ENCODE measurements around the gene ARTN.
A peak's percentile ranks its signal among the peaks of the same experiment; 100 is the strongest.

The ARTN gene

DNA sequence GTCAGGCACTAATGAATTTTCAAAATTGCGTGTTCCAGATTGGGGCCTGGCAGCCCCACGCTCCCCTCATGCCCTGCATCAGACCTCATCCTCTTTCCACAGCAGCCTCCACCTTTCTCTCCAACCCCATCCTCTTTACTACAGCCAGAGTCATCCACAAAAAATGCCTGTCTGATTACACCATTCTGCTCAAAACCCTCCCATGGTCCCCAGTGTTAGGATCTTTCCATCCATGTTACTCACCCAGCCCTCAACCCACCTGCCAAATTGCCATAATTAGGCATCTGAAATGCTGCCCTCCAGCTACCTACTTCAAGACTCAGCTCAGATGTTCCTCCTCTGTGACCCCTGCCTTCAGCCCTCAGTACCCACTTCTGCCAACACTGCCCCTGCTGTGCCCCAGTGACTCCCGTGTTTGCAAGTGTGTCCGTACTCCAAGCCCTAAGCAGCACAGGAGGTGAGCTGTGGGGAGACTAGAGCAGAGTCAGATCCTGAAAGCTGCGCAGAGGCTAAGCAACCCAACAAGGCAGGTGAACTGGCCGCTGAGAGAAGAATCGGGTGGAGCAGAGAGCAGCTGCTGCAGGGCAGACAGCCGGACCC is 715 bp upstream of the ARTN start:
- TF ChIP-seq, protein P1, sequence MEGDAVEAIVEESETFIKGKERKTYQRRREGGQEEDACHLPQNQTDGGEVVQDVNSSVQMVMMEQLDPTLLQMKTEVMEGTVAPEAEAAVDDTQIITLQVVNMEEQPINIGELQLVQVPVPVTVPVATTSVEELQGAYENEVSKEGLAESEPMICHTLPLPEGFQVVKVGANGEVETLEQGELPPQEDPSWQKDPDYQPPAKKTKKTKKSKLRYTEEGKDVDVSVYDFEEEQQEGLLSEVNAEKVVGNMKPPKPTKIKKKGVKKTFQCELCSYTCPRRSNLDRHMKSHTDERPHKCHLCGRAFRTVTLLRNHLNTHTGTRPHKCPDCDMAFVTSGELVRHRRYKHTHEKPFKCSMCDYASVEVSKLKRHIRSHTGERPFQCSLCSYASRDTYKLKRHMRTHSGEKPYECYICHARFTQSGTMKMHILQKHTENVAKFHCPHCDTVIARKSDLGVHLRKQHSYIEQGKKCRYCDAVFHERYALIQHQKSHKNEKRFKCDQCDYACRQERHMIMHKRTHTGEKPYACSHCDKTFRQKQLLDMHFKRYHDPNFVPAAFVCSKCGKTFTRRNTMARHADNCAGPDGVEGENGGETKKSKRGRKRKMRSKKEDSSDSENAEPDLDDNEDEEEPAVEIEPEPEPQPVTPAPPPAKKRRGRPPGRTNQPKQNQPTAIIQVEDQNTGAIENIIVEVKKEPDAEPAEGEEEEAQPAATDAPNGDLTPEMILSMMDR (IDR thresholded peaks at IDR 0.05; ENCODE audit: borderline replicate concordance, insufficient read depth, low read depth, low read length): no peak

DNA sequence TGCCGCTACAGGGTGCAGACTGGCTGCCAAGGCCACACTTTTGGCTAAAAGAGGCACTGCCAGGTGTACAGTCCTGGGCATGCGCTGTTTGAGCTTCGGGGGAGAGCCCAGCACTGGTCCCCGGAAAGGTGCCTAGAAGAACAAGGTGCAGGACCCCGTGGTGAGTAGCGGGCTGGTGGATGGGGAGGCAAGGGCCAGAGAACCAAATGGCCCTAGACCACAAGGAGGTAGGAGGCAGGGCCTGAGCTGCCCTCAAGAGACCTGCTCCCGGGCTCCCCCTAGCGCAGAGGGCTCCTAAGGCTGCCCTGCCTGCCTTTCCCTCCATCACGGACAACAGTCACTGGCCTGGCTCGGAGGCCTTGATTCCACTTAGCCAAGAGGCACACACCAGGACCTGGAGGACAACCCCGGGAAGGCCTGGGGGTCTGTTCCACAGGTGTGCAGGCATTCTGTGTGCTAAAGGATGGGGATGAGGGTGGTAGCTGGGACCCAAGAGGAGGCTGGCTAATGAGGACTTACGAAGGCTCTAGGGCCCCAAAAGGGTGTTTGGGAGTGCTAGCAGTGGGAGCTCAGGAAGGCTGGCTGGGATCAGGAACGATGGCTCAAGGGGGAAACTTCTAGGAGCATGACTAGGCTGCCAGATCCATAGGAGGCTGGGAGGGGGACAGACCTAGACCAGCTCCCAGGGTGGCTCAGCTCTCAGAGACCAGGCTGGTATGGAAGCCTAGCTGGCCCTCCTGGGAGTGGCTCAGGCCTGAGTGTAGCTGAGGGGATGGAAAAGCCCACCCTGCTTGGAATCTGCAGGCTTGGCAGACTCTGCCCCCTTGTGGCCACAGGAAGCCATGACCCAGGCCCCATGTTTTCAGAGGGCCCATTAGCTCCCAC is 742 bp downstream of the ARTN start:
- H3K4me3 ChIP-seq (ENCODE audit: low read depth, low read length): no peak overlapping the region
- TF ChIP-seq, protein P1 (IDR thresholded peaks at IDR 0.05; ENCODE audit: borderline replicate concordance, insufficient read depth, low read depth, low read length): peak; percentile 90

More for the DNA sequence above, 715 bp upstream of the ARTN start:
- H3K4me3 ChIP-seq (ENCODE audit: low read depth, low read length): peak overlapping the region; percentile 8

DNA sequence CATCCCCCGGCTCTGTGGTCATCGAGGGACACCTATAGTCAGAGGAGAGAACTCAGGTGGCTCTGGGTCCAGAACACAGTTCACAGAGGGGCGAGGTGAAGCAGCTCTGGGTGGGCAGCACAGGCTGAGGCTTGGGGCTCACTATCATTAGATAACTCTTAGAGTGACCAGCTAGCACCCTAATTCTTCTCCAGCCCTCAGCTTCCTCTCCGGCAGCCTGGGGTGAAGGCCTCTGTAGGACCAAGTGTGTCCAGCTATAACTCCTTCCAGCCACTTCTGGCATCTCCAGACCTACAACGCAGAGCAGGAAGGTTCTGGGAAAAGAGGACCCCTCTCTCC is 1.4 kb downstream of the ARTN start:
- no peak overlapping the region for H3K4me3 ChIP-seq (ENCODE audit: low read depth, low read length)
- TF ChIP-seq, protein P1 (IDR thresholded peaks at IDR 0.05; ENCODE audit: borderline replicate concordance, insufficient read depth, low read depth, low read length): no peak

DNA sequence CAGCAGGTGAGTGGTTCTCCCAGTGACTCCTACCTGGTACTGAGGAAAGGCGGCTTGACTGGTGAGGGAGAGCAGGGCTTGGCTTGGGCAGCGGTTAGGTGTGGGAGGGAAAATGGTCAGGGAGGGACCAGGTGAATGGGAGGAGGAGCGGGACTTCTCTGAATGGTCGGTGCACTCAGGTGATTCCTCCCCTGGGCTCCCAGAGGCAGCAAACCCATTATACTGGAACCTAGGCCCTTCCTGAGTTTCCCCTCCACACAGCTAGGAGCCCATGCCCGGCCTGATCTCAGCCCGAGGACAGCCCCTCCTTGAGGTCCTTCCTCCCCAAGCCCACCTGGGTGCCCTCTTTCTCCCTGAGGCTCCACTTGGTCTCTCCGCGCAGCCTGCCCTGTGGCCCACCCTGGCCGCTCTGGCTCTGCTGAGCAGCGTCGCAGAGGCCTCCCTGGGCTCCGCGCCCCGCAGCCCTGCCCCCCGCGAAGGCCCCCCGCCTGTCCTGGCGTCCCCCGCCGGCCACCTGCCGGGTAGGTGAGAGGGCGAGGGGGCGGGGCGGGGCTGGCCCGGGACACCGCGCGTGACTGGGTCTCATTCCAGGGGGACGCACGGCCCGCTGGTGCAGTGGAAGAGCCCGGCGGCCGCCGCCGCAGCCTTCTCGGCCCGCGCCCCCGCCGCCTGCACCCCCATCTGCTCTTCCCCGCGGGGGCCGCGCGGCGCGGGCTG is 2.3 kb downstream of the ARTN start:
- no peak overlapping the region for H3K4me3 ChIP-seq (ENCODE audit: low read depth, low read length)
- TF ChIP-seq, protein P1 (IDR thresholded peaks at IDR 0.05; ENCODE audit: borderline replicate concordance, insufficient read depth, low read depth, low read length): no peak

DNA sequence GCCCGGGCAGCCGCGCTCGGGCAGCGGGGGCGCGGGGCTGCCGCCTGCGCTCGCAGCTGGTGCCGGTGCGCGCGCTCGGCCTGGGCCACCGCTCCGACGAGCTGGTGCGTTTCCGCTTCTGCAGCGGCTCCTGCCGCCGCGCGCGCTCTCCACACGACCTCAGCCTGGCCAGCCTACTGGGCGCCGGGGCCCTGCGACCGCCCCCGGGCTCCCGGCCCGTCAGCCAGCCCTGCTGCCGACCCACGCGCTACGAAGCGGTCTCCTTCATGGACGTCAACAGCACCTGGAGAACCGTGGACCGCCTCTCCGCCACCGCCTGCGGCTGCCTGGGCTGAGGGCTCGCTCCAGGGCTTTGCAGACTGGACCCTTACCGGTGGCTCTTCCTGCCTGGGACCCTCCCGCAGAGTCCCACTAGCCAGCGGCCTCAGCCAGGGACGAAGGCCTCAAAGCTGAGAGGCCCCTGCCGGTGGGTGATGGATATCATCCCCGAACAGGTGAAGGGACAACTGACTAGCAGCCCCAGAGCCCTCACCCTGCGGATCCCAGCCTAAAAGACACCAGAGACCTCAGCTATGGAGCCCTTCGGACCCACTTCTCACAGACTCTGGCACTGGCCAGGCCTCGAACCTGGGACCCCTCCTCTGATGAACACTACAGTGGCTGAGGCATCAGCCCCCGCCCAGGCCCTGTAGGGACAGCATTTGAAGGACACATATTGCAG is 3.0 kb downstream of the ARTN start:
- peak overlapping the region; percentile 35 for H3K4me3 ChIP-seq (ENCODE audit: low read depth, low read length)
- TF ChIP-seq, protein P1 (IDR thresholded peaks at IDR 0.05; ENCODE audit: borderline replicate concordance, insufficient read depth, low read depth, low read length): peak; percentile 20; the same call in 1 of the 2 replicates

DNA sequence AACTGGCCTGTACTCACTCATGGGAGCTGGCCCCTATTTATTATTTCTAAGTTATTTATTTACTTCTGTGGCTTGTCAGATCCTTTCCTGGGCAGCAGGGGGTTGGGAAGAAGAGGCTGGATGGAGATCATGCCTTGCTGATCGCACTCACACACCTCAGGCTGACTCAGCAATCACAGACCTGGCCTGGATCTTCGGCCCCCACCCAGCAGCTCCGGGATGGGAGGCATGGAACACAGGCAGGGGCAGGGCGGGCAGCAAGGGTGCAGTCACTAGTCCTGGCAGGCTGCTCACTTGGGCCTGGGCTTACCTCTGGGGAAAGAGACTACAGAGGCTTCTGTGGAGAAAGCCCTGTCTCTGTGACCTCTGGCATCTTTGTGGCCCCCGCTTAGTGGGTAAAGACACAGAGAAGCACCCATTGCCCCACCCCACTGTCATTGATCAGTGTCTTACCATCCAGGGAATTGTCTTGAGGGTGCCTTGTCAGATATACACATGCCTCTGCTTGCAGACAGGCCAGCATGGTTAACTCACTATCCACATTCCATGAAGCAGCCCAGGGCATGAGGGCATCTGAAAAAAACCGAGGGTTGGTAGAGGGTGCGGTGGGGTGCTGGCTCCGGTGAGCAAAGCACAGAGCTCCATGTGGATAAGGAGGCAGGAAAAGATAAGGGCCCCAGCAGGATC is 3.7 kb downstream of the ARTN start:
- TF ChIP-seq, protein P1 (IDR thresholded peaks at IDR 0.05; ENCODE audit: borderline replicate concordance, insufficient read depth, low read depth, low read length): no peak
- H3K4me3 ChIP-seq (ENCODE audit: low read depth, low read length): no peak overlapping the region

Measured in GM12875 (cell line).